OCI-LY1 (cell line): ENCODE measurements around the gene C2orf74.

Experiments
- CTCF ChIP-seq: fragments of 200-600 bp; sonication (generic), shearing (Covaris generic); IDR thresholded peaks from 2 replicates; pipeline ENCODE4 v1.5.1; 2017; ENCODE audit warnings: mild to moderate bottlenecking, antibody characterized with exemption, low read length, moderate library complexity, mixed read lengths
- EZH2 ChIP-seq: fragments of 200-600 bp; sonication (generic), shearing (Covaris generic); IDR thresholded peaks from 2 replicates; pipeline ENCODE4 v1.8.0; 2017; ENCODE audit warnings: borderline replicate concordance, mixed run types, mild to moderate bottlenecking, antibody characterized with exemption, low read length, moderate library complexity, mixed read lengths

GRCh38 chr2:61167579-61167978 is 5.6 kb downstream of the C2orf74 start:
- TF ChIP-seq CTCF: no peak
- TF ChIP-seq EZH2: no peak
